22Rv1 (cell line): ENCODE results near the gene LRR1.

Experiments used
- H3K27ac ChIP-seq: fragments of 450-650 bp; 2 replicates; pipeline ENCODE4 v1.5.1; 2017
- CTCF ChIP-seq: fragments of 450-650 bp; IDR thresholded peaks from 2 replicates; pipeline ENCODE4 v1.5.1; 2017; ENCODE audit warnings: mild to moderate bottlenecking
- ZFX ChIP-seq: fragments of 450-650 bp; IDR thresholded peaks from 2 replicates; pipeline ENCODE4 v1.6.1; 2017; ENCODE audit warnings: antibody characterized with exemption, borderline replicate concordance

LRR1 gene

GRCh38 chr14:49553892-49554291 is 44.8 kb upstream of the LRR1 start:
- TF ChIP-seq ZFX = no peak
- TF ChIP-seq CTCF = no peak
- H3K27ac ChIP-seq = no peak overlapping the region

- no peak for TF ChIP-seq CTCF
- TF ChIP-seq ZFX = no peak
- no peak overlapping the region for H3K27ac ChIP-seq
These were observed 38.6 kb upstream of the LRR1 start for GRCh38 chr14:49559979-49560768.

- no peak for TF ChIP-seq CTCF
- no peak for TF ChIP-seq ZFX
- no peak overlapping the region for H3K27ac ChIP-seq
These were observed 32.0 kb upstream of the LRR1 start for GRCh38 chr14:49566714-49567113.

GRCh38 chr14:49569281-49569680 is 29.5 kb upstream of the LRR1 start:
- TF ChIP-seq CTCF = no peak
- H3K27ac ChIP-seq = no peak overlapping the region

- no peak overlapping the region for H3K27ac ChIP-seq
- TF ChIP-seq ZFX = no peak
- no peak for TF ChIP-seq CTCF
These were observed 24.7 kb upstream of the LRR1 start for GRCh38 chr14:49574038-49574437.

GRCh38 chr14:49578141-49578540 is 20.6 kb upstream of the LRR1 start:
- no peak overlapping the region for H3K27ac ChIP-seq
- TF ChIP-seq CTCF = no peak
- TF ChIP-seq ZFX = no peak

- no peak overlapping the region for H3K27ac ChIP-seq
- no peak for TF ChIP-seq ZFX
- no peak for TF ChIP-seq CTCF
These were observed 18.9 kb upstream of the LRR1 start for GRCh38 chr14:49579841-49580240.
